Peyer's patch (tissue), 4 donors: ENCODE data around the gene CACNA1B. TPM values are rescaled to one million over a fixed set of nuclear protein-coding genes. Genes with fewer than 3 reads are reported as not detected.

ENCODE experiments used
- DNase-seq, 3 donors: peaks; one replicate each; pipeline ENCODE4 v3.0.0-alpha.2; 2017 to 2019
- H3K27ac ChIP-seq, 4 donors: fragments of 200-600 bp; sonication (generic); one replicate each; pipeline ENCODE4 v1.5.1; 2016 to 2019
- H3K27me3 ChIP-seq, 2 donors: fragments of 200-600 bp; sonication (generic); one replicate each; pipeline ENCODE4 v1.5.1; 2019
- H3K36me3 ChIP-seq, 3 donors: fragments of 200-600 bp; sonication (generic); one replicate each; pipeline ENCODE4 v1.5.1; 2016 to 2019
- H3K4me1 ChIP-seq, 4 donors: fragments of 200-600 bp; sonication (generic); one replicate each; pipeline ENCODE4 v1.5.1; 2016 to 2019
- H3K4me3 ChIP-seq, 4 donors: fragments of 200-600 bp; sonication (generic); 1 replicate in 3 of 4; 2 replicates in 1 of 4; pipeline ENCODE4 v1.5.1; 2016 to 2019; ENCODE audit warnings: mild to moderate bottlenecking in 1 of 4
- H3K9me3 ChIP-seq, 4 donors: fragments of 200-600 bp; sonication (generic); one replicate each; pipeline ENCODE4 v1.5.1; 2016 to 2019; ENCODE audit warnings: mild to moderate bottlenecking in 1 of 4
- CTCF ChIP-seq, 6 experiments: fragments of 450-650 bp in 4 of 6; fragments of 200-600 bp in 2 of 6; sonication (generic) in 1 of 6; IDR thresholded peaks; one replicate each; pipeline ENCODE4 v1.5.1; 2017 to 2019; ENCODE audit warnings: antibody characterized with exemption in 6 of 6, mild to moderate bottlenecking in 3 of 6, moderate library complexity in 1 of 6
- POLR2A ChIP-seq, 2 donors: fragments of 450-650 bp; IDR thresholded peaks; one replicate each; pipeline ENCODE4 v1.5.1; 2017; ENCODE audit warnings: antibody characterized with exemption in 2 of 2, mild to moderate bottlenecking in 2 of 2, moderate library complexity in 2 of 2
- total RNA-seq, 4 donors: library from RNA; depleted of rRNA; stranded (reverse); fragments of >200 nt; gene quantifications; one replicate each; pipeline ENCODE4 v1.1.0, GENCODE V29; 2016

CACNA1B gene
- total RNA-seq, 4 donors from 2014 or later, result 0.13 to 0.83 (median 0.38) TPM; not detected in 1

- H3K4me3 ChIP-seq, result no peak overlapping the region
- TF ChIP-seq CTCF (IDR thresholded peaks at IDR 0.05) (no peak), POLR2A (IDR thresholded peaks at IDR 0.05) (no peak)
- DNase-seq, result no peak
- H3K27me3 ChIP-seq, result peaks cover 0 to 7% of the 10 kb centered on the region in 2 donors
- no peak overlapping the region for H3K27ac ChIP-seq
- peaks cover 0 to 4% (median 0%) of the 10 kb centered on the region in 4 donors for H3K9me3 ChIP-seq
- H3K4me1 ChIP-seq, result no peaks in the 10 kb centered on the region
- no peaks in the 10 kb centered on the region for H3K36me3 ChIP-seq
These were observed 151.0 kb downstream of the CACNA1B start for GRCh38 chr9:138028596-138028995.

GRCh38 chr9:138031186-138031585 lies 153.6 kb downstream of the CACNA1B start:
- no peak overlapping the region for H3K27ac ChIP-seq
- peaks cover 0 to 3% of the 10 kb centered on the region in 2 donors for H3K27me3 ChIP-seq
- no peak for DNase-seq
- no peak for TF ChIP-seq POLR2A (IDR thresholded peaks at IDR 0.05)
- no peak for TF ChIP-seq CTCF (IDR thresholded peaks at IDR 0.05)
- H3K36me3 ChIP-seq, result no peaks in the 10 kb centered on the region
- H3K4me1 ChIP-seq, result no peaks in the 10 kb centered on the region
- peaks cover 0 to 4% (median 0%) of the 10 kb centered on the region in 4 donors for H3K9me3 ChIP-seq
- H3K4me3 ChIP-seq, result no peak overlapping the region

GRCh38 chr9:138033950-138034349 lies 156.4 kb downstream of the CACNA1B start:
- Histone ChIP-seq H3K4me3 (no peak overlapping the region), H3K4me1 (no peaks in the 10 kb centered on the region), H3K27me3 (peaks cover 0 to 3% of the 10 kb centered on the region in 2 donors), H3K9me3 (peaks cover 0 to 4% (median 0%) of the 10 kb centered on the region in 4 donors), H3K36me3 (no peaks in the 10 kb centered on the region), H3K27ac (no peak overlapping the region)
- TF ChIP-seq POLR2A (IDR thresholded peaks at IDR 0.05) (no peak), CTCF (IDR thresholded peaks at IDR 0.05) (no peak)
- peak in 2 of 3 donors; percentile 6 to 8 for DNase-seq

- Histone ChIP-seq H3K9me3 (peaks cover 0 to 4% (median 0%) of the 10 kb centered on the region in 4 donors), H3K4me3 (no peak overlapping the region), H3K36me3 (no peaks in the 10 kb centered on the region), H3K27ac (no peak overlapping the region), H3K27me3 (peaks cover 0 to 3% of the 10 kb centered on the region in 2 donors), H3K4me1 (no peaks in the 10 kb centered on the region)
- DNase-seq, result peak in 2 of 3 donors; percentile 6 to 18
- TF ChIP-seq CTCF (IDR thresholded peaks at IDR 0.05) (no peak), POLR2A (IDR thresholded peaks at IDR 0.05) (no peak)
These were observed 159.6 kb downstream of the CACNA1B start for GRCh38 chr9:138037140-138037539.

GRCh38 chr9:138038244-138038671 lies 160.7 kb downstream of the CACNA1B start:
- no peaks in the 10 kb centered on the region for H3K27me3 ChIP-seq
- DNase-seq, result peak in 2 of 3 donors; percentile 3 to 23
- TF ChIP-seq CTCF (IDR thresholded peaks at IDR 0.05) (no peak), POLR2A (IDR thresholded peaks at IDR 0.05) (no peak)
- no peak overlapping the region for H3K27ac ChIP-seq
- H3K36me3 ChIP-seq, result no peaks in the 10 kb centered on the region
- H3K4me3 ChIP-seq, result no peak overlapping the region
- H3K9me3 ChIP-seq, result no peaks in the 10 kb centered on the region
- H3K4me1 ChIP-seq, result no peaks in the 10 kb centered on the region
